ENCODE results near the gene RNU11. TPM values are rescaled to one million over a fixed set of nuclear protein-coding genes. Genes with fewer than 3 reads are reported as not detected.
"Not testable (repeated sequence)": the region's sequence is repeated elsewhere in the genome, so short reads cannot be mapped to it uniquely, and the experiment has no call there.

RNU11 gene
- total and polyA plus RNA-seq, 2 experiments from 2014 or later: not detected

DNA sequence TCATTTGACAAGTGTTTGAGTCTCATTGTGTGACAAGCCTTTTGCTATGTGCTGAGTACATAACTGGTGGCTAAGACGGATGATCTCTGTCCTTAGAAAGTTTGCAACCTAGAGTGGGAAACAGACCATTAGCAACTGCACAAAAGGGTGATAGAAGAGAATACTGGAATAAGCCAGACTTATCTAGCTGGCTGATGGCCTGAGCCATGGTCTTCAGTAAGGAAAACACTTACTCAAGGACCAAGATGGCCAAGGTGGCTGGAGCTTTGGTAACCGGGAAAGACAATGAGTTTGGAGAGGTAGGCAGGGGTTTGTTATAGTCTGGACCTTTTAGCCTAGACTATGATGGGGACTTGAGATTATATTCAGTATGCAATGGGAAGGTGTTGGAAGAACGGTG lies 3.9 kb upstream of the RNU11 start (continued):
- TF ChIP-seq, protein P1, sequence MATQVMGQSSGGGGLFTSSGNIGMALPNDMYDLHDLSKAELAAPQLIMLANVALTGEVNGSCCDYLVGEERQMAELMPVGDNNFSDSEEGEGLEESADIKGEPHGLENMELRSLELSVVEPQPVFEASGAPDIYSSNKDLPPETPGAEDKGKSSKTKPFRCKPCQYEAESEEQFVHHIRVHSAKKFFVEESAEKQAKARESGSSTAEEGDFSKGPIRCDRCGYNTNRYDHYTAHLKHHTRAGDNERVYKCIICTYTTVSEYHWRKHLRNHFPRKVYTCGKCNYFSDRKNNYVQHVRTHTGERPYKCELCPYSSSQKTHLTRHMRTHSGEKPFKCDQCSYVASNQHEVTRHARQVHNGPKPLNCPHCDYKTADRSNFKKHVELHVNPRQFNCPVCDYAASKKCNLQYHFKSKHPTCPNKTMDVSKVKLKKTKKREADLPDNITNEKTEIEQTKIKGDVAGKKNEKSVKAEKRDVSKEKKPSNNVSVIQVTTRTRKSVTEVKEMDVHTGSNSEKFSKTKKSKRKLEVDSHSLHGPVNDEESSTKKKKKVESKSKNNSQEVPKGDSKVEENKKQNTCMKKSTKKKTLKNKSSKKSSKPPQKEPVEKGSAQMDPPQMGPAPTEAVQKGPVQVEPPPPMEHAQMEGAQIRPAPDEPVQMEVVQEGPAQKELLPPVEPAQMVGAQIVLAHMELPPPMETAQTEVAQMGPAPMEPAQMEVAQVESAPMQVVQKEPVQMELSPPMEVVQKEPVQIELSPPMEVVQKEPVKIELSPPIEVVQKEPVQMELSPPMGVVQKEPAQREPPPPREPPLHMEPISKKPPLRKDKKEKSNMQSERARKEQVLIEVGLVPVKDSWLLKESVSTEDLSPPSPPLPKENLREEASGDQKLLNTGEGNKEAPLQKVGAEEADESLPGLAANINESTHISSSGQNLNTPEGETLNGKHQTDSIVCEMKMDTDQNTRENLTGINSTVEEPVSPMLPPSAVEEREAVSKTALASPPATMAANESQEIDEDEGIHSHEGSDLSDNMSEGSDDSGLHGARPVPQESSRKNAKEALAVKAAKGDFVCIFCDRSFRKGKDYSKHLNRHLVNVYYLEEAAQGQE (IDR thresholded peaks at IDR 0.05; ENCODE audit: unreplicated experiment): no peak
- TF ChIP-seq NANOG (IDR thresholded peaks at IDR 0.05; ENCODE audit: borderline replicate concordance) (no peak), POLR2AphosphoS5 (IDR thresholded peaks at IDR 0.05; ENCODE audit: low read depth) (no peak), ZNF331 (CRISPR knock-in tag; IDR thresholded peaks at IDR 0.05; ENCODE audit: low read depth) (no peak), CREB1 (CRISPR knock-in tag; IDR thresholded peaks at IDR 0.05; ENCODE audit: low read depth) (no peak), JUNB (IDR thresholded peaks at IDR 0.05; ENCODE audit: unreplicated experiment) (no peak), STAT1 (IDR thresholded peaks at IDR 0.05; ENCODE audit: unreplicated experiment) (no peak)
- TF ChIP-seq, protein P2, sequence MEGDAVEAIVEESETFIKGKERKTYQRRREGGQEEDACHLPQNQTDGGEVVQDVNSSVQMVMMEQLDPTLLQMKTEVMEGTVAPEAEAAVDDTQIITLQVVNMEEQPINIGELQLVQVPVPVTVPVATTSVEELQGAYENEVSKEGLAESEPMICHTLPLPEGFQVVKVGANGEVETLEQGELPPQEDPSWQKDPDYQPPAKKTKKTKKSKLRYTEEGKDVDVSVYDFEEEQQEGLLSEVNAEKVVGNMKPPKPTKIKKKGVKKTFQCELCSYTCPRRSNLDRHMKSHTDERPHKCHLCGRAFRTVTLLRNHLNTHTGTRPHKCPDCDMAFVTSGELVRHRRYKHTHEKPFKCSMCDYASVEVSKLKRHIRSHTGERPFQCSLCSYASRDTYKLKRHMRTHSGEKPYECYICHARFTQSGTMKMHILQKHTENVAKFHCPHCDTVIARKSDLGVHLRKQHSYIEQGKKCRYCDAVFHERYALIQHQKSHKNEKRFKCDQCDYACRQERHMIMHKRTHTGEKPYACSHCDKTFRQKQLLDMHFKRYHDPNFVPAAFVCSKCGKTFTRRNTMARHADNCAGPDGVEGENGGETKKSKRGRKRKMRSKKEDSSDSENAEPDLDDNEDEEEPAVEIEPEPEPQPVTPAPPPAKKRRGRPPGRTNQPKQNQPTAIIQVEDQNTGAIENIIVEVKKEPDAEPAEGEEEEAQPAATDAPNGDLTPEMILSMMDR (conservative IDR thresholded peaks at IDR 0.05; ENCODE audit: low read depth in 2 of 2): no peak

DNA sequence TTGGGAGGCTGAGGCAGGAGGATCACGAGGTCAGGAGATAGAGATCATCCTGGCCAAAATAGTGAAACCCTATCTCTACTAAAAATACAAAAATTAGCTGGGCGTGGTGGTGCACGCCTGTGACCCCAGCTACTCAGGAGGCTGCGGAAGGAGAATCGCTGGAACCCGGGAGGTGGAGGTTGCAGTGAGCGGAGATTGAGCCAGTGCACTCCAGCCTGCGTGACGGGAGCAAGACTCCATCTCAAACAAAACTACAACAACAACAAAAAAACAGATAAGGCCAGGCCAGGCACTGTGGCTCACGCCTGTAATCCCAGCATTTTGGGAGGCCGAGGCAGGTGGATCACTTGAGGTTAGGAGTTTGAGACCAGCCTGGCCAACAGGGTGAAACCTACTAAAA lies 3.0 kb upstream of the RNU11 start:
- not testable (repeated sequence) for H3K27me3 ChIP-seq (ENCODE audit: insufficient read depth); ATAC-seq; H3K27ac Mint-ChIP-seq; H3K4me3 Mint-ChIP-seq; H3K4me2 ChIP-seq; H4K20me1 ChIP-seq (replicated peaks; ENCODE audit: insufficient read depth); H2AFZ ChIP-seq; H3K27ac ChIP-seq (ENCODE audit: low read depth); H3K36me3 Mint-ChIP-seq (ENCODE audit: low read depth); H3K4me3 ChIP-seq; H3K36me3 ChIP-seq (ENCODE audit: insufficient read depth); DNase-seq (ENCODE audit: low spot score); H3K9me3 Mint-ChIP-seq; H3K9me2 ChIP-seq (ENCODE audit: insufficient read depth)
- Histone ChIP-seq H3K79me2 (replicated peaks; ENCODE audit: insufficient read depth) (peaks cover 20% of the 10 kb centered on the region), H3K4me1 (ENCODE audit: insufficient read depth) (peaks cover 21% of the 10 kb centered on the region), H3F3A (replicated peaks; ENCODE audit: low read depth) (peaks cover 14% of the 10 kb centered on the region)
- H3K4me1 Mint-ChIP-seq: peaks cover 21% of the 10 kb centered on the region
- peaks cover 30% of the 10 kb centered on the region for H3K27me3 Mint-ChIP-seq (ENCODE audit: insufficient read depth, low read depth, poor library complexity)

DNA sequence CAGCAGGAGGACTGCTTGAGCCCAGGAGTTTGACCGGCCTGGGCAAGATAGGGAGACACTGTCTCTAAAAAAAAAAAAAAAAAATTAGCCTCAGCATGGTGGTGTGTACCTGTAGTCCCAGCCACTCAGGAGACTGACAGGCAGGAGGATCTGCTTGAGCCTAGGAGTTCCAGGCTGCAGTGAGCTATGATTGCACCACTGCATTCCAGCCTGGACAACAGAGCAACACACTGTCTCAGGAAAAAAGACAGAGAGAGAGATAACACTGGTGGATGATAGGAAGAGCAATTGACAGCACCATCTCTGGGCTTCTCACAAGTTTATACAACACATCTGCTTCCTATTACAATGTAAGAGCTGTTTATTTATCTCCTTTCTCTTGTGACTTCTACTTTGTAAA lies 2.4 kb upstream of the RNU11 start:
- peaks cover 14% of the 10 kb centered on the region for H3F3A ChIP-seq (replicated peaks; ENCODE audit: low read depth)
- H3K27me3 ChIP-seq (ENCODE audit: insufficient read depth): no peaks in the 10 kb centered on the region
- peaks cover 21% of the 10 kb centered on the region for H3K4me1 Mint-ChIP-seq
- H3K4me1 ChIP-seq (ENCODE audit: insufficient read depth): peaks cover 19% of the 10 kb centered on the region
- no peaks in the 10 kb centered on the region for H4K20me1 ChIP-seq (replicated peaks; ENCODE audit: insufficient read depth)
- no peaks in the 10 kb centered on the region; the same call in 2 of the 3 replicates for H3K36me3 Mint-ChIP-seq (ENCODE audit: low read depth)
- no peak overlapping the region; the same call in 1 of the 2 replicates for H3K27ac Mint-ChIP-seq
- no peaks in the 10 kb centered on the region for H3K9me2 ChIP-seq (ENCODE audit: insufficient read depth)
- peaks cover 30% of the 10 kb centered on the region for H3K27me3 Mint-ChIP-seq (ENCODE audit: insufficient read depth, low read depth, poor library complexity)
- no peak overlapping the region for H3K27ac ChIP-seq (ENCODE audit: low read depth)
- no peaks in the 10 kb centered on the region for H3K9me3 Mint-ChIP-seq
- H3K4me3 Mint-ChIP-seq: no peak overlapping the region
- no peak overlapping the region for H3K4me2 ChIP-seq
- no peak overlapping the region for H2AFZ ChIP-seq
- ATAC-seq (no peak), DNase-seq (ENCODE audit: low spot score) (no peak)
- H3K79me2 ChIP-seq (replicated peaks; ENCODE audit: insufficient read depth): peaks cover 14% of the 10 kb centered on the region
- no peak overlapping the region for H3K4me3 ChIP-seq
- no peaks in the 10 kb centered on the region for H3K36me3 ChIP-seq (ENCODE audit: insufficient read depth)
- TF ChIP-seq, protein P2 (conservative IDR thresholded peaks at IDR 0.05; ENCODE audit: low read depth in 2 of 2): no peak
- TF ChIP-seq ZNF331 (CRISPR knock-in tag; IDR thresholded peaks at IDR 0.05; ENCODE audit: low read depth): no peak
- TF ChIP-seq POLR2AphosphoS5 (IDR thresholded peaks at IDR 0.05; ENCODE audit: low read depth): no peak
- TF ChIP-seq, protein P1 (IDR thresholded peaks at IDR 0.05; ENCODE audit: unreplicated experiment): no peak

All from GM23338 (cell line).